Left kidney (tissue), 2 donors: ENCODE measurements around the gene COL5A2. TPM values are rescaled to one million over a fixed set of nuclear protein-coding genes. Genes with fewer than 3 reads are reported as not detected.

ENCODE experiments used
- DNase-seq: peaks from one replicate; pipeline ENCODE4 v3.0.0-alpha.2; 2013
- polyA plus RNA-seq: library from polyadenylated mRNA; unstranded; fragments of 120-200 nt; gene quantifications from one replicate; pipeline ENCODE4 v1.2.1, GENCODE V29; 2013; ENCODE audit not compliant: insufficient read length

Gene COL5A2
- polyA plus RNA-seq, 1 donor = 133 TPM

- DNase-seq = no peak
These were observed 2.1 kb upstream of the COL5A2 start for GRCh38 chr2:189181706-189182105.

GRCh38 chr2:189178726-189179569, 613 bp downstream of the COL5A2 start:
- DNase-seq = peak; percentile 63

- DNase-seq = no peak
These were observed 1.5 kb downstream of the COL5A2 start for GRCh38 chr2:189178054-189178453.

GRCh38 chr2:189177251-189177840, 2.2 kb downstream of the COL5A2 start:
- no peak for DNase-seq

DNA sequence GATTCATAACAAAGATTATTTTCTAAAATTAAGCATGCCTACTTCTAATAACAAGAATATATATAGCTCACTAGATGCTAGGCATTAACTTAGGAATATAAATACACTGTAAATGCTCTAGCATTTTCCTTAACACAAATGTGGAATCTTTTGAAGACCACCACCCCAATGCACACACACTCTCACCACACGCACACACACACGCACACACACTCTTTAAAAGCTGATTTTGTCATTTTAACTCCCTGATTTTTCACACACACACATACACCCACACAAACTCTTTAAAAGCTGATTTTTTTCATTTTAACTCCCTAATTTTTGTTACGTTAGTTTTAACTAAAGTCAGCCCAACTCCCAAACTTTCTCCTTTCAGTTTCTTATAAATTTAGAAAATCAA, 3.0 kb downstream of the COL5A2 start:
- no peak for DNase-seq

GRCh38 chr2:189175869-189176433, 3.6 kb downstream of the COL5A2 start:
- DNase-seq = no peak

- no peak for DNase-seq
These were observed 7.5 kb downstream of the COL5A2 start for GRCh38 chr2:189171956-189172609.

- DNase-seq = no peak
These were observed 10.6 kb downstream of the COL5A2 start for GRCh38 chr2:189168856-189169499.

DNA sequence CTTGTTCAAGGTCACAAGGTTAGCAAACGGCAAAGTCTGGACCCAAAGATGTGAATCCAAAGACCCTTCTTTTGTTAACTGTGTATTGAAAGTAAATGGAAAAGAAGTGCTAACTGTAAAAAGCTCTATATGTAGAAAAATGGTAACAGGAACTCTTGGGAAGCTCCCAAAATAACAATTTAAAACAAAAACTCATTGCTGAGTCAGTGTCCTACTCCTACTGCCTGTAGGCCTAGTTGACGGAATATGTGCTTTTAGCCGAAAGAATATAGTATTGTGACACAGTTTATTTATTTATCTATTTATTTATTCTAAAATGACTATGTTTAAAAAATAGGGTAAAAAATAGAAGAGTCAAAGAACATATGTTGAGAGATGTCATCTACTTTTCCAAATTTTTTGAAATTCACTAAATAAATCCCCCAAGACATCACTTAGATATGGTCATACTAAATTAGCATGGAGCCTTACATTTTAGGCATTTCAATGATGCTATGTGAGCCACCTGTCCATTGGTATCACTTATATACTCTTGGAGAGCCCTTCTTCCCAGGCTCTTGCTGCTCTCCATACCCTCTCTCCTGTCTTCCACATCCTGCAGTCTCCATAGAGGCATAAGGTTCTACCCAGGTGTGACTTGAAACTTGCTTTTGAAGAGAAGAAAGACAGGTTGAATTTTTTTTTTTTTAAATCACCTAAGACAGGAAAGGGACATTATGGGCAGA, 13.7 kb downstream of the COL5A2 start:
- no peak for DNase-seq

GRCh38 chr2:189164746-189165145, 14.8 kb downstream of the COL5A2 start:
- no peak for DNase-seq

DNA sequence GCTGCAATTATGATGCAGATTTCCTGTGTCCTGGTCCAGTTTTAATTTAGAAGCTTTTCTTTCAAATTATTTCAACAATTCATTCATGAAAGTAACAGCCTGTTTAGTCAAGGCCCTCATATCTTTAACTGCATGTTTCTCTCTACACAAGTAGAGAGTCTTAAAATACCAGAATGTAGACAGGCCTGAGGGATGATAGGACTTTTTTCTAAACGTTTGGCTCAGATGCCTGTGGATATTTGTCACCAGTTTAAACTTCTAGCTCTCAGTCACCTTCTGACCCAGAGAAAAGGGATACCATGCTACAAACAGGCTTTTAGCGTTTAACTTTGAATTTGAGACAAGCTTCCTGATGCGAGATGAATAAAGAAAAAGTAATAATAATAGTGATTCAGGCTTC, 15.7 kb downstream of the COL5A2 start:
- DNase-seq = no peak

- no peak for DNase-seq
These were observed 17.0 kb downstream of the COL5A2 start for GRCh38 chr2:189162566-189162965.

- no peak for DNase-seq
These were observed 17.7 kb downstream of the COL5A2 start for GRCh38 chr2:189161894-189162293.

DNA sequence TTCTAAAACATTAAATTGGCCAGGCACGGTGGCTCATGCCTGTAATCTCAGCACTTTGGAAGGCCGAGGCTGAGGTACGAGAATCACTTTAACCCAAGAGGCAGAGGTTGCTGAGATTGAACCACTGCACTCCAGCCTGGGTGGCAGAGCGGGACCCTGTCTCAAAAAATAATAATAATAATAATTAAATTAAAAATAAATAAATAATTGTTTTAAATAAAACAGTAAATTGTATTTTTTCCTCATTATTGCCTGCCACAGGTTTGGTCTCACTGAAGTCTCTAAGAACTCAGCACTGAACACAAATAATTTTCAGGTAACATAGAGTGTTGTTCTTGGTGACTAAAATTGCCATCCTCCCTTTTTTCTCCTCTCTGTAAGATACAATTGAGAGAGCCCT, 19.8 kb downstream of the COL5A2 start:
- no peak for DNase-seq

DNA sequence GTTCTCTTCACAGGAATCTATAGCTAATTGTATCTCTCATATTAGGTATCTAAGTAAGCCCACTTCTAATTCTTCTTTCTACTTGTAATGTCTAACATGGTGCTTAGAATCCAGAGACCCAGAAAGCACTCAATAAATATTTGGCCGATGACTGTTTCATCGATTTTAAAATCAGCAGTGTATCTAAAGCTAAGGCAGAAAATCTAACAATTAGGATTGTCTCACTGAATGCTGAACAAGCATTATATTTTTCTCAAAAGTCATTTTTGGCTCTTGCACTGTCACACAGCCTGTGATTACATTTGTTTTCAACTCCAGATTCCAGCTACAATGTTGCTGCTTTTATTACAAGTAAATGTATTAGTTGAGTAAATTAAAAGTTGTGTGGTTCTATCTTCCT, 20.3 kb downstream of the COL5A2 start:
- DNase-seq = no peak

GRCh38 chr2:189157939-189158338, 21.6 kb downstream of the COL5A2 start:
- no peak for DNase-seq

DNA sequence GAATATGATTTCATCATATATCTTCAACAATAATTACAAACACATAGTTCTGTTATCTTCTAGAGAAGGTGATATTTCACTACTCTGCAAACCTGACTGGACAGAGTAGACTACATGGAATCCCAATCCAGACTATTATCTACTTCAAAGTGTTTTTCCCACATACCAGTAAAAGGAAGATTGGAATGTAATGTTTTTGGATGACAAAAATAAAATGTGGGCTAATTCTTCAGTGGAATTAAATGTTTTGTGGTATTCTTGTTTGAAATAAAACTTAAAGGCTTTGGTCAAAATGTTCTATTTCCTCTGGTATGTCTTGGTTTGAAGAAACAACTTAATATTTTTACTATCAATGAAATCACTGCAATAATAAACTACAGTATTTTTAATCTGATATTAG, 22.1 kb downstream of the COL5A2 start:
- DNase-seq = no peak

DNA sequence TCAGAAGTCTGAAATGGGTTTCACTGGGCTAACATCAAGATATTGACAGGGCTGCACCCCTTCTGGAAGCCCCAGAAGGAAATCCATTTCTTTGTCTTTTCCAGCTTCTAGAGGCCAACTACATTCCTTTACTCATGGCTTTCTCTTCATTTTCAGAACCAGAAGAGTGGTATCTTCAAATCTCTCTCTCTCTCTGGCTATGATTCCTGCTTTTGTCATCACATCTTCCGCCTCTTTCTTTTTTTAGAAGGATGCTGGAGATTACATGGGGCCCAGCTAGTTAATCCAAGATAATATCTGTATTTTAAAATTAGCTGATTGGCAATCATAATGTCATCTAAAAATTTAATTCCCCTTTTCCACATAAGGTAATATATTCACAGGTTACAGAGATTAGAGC, 23.8 kb downstream of the COL5A2 start:
- DNase-seq = no peak

DNA sequence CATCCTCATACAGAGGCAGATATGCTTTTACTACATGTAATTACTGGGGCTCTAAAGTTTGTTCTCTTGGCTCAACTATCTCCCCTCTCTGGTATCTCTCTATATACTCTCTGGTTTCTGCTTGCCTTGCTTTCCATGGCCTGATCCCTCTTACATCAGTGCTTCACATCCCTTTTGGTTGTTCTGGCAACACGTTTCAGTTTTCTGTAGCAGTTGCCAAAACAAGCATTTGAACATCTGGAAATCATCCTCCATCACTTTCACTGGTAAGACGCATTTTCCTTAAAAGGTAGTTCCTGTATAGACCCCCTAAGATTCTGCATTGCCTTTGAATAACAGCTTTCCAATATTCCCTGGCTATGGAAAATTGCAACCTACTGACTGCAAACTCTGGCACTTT, 25.9 kb downstream of the COL5A2 start:
- peak; percentile 68 for DNase-seq

- DNase-seq = no peak
These were observed 27.1 kb downstream of the COL5A2 start for GRCh38 chr2:189152483-189152882.

GRCh38 chr2:189151906-189152305, 27.7 kb downstream of the COL5A2 start:
- DNase-seq = no peak

DNA sequence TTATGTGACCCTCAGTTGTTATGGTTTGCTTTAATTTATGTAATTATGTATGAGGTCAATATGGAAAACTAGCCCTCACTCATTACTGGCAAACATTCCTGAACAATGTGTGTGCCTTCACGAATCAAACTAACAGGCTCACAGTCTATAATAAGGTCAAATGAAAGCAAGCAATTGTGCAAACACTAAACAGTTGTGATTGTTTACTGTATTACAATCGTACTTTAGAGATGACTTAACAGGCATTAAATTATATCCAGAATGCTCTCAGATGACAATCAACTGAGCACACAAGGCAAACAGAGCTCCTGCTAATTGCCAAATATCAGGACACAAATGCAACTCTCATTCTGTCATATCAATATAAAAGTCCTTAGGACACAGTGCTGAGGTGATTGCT, 29.5 kb downstream of the COL5A2 start:
- DNase-seq = no peak
